HUES48 (cell line): ENCODE measurements around the gene FBXO15.

ENCODE experiments used
- H3K27ac ChIP-seq: one replicate; pipeline ENCODE4 v1.7.0; 2013; ENCODE audit warnings: low read depth, low read length, inconsistent platforms
- H3K27me3 ChIP-seq: 2 replicates; pipeline ENCODE4 v1.6.1; 2013; ENCODE audit warnings: mild to moderate bottlenecking, low read length; ENCODE audit not compliant: control insufficient read depth, insufficient read depth
- H3K36me3 ChIP-seq: 2 replicates; pipeline ENCODE4 v1.6.1; 2013; ENCODE audit warnings: low read length; ENCODE audit not compliant: control insufficient read depth, insufficient read depth
- H3K4me1 ChIP-seq: 2 replicates; pipeline ENCODE4 v1.6.1; 2013; ENCODE audit warnings: mild to moderate bottlenecking, low read length; ENCODE audit not compliant: control insufficient read depth, insufficient read depth
- H3K4me3 ChIP-seq: 2 replicates; pipeline ENCODE4 v1.5.1; 2013; ENCODE audit warnings: mild to moderate bottlenecking, low read depth, low read length
- H3K9ac ChIP-seq: 2 replicates; pipeline ENCODE4 v1.6.1; 2013; ENCODE audit warnings: mild to moderate bottlenecking, low read depth, low read length, moderate library complexity
- H3K9me3 ChIP-seq: 2 replicates; pipeline ENCODE4 v1.6.1; 2013; ENCODE audit warnings: low read length; ENCODE audit not compliant: control insufficient read depth, insufficient read depth

Gene FBXO15

GRCh38 chr18:74078257-74078656 lies 69.4 kb downstream of the FBXO15 start:
- no peaks in the 10 kb centered on the region for H3K4me1 ChIP-seq
- H3K9ac ChIP-seq, result no peak overlapping the region
- no peak overlapping the region for H3K27ac ChIP-seq
- H3K36me3 ChIP-seq, result no peaks in the 10 kb centered on the region
- H3K27me3 ChIP-seq, result no peaks in the 10 kb centered on the region
- no peaks in the 10 kb centered on the region for H3K9me3 ChIP-seq
- H3K4me3 ChIP-seq, result no peak overlapping the region

GRCh38 chr18:74074668-74075564 lies 72.7 kb downstream of the FBXO15 start:
- H3K27me3 ChIP-seq, result no peaks in the 10 kb centered on the region
- no peak overlapping the region for H3K27ac ChIP-seq
- no peak overlapping the region for H3K4me3 ChIP-seq
- H3K9ac ChIP-seq, result no peak overlapping the region
- no peaks in the 10 kb centered on the region for H3K36me3 ChIP-seq
- no peaks in the 10 kb centered on the region for H3K9me3 ChIP-seq
- H3K4me1 ChIP-seq, result no peaks in the 10 kb centered on the region

GRCh38 chr18:74073957-74074667 lies 73.5 kb downstream of the FBXO15 start:
- Histone ChIP-seq H3K9me3 (no peaks in the 10 kb centered on the region), H3K27me3 (no peaks in the 10 kb centered on the region), H3K9ac (no peak overlapping the region), H3K4me3 (no peak overlapping the region), H3K4me1 (no peaks in the 10 kb centered on the region), H3K36me3 (no peaks in the 10 kb centered on the region), H3K27ac (no peak overlapping the region)

GRCh38 chr18:74069178-74070050 lies 78.2 kb downstream of the FBXO15 start:
- no peaks in the 10 kb centered on the region for H3K4me1 ChIP-seq
- H3K9ac ChIP-seq, result no peak overlapping the region
- no peak overlapping the region for H3K4me3 ChIP-seq
- no peaks in the 10 kb centered on the region for H3K36me3 ChIP-seq
- no peaks in the 10 kb centered on the region for H3K27me3 ChIP-seq
- no peak overlapping the region for H3K27ac ChIP-seq
- H3K9me3 ChIP-seq, result no peaks in the 10 kb centered on the region

GRCh38 chr18:74068296-74068695 lies 79.3 kb downstream of the FBXO15 start:
- Histone ChIP-seq H3K36me3 (no peaks in the 10 kb centered on the region), H3K9ac (no peak overlapping the region), H3K4me3 (no peak overlapping the region), H3K9me3 (no peaks in the 10 kb centered on the region), H3K27me3 (no peaks in the 10 kb centered on the region), H3K27ac (no peak overlapping the region), H3K4me1 (no peaks in the 10 kb centered on the region)

- no peaks in the 10 kb centered on the region for H3K4me1 ChIP-seq
- no peak overlapping the region for H3K4me3 ChIP-seq
- no peaks in the 10 kb centered on the region for H3K9me3 ChIP-seq
- no peak overlapping the region for H3K9ac ChIP-seq
- no peaks in the 10 kb centered on the region for H3K36me3 ChIP-seq
- no peaks in the 10 kb centered on the region for H3K27me3 ChIP-seq
- H3K27ac ChIP-seq, result no peak overlapping the region
Measured at GRCh38 chr18:74066018-74066417, 81.6 kb downstream of the FBXO15 start.

GRCh38 chr18:74065366-74065765 lies 82.3 kb downstream of the FBXO15 start:
- Histone ChIP-seq H3K27ac (no peak overlapping the region), H3K4me1 (no peaks in the 10 kb centered on the region), H3K9ac (no peak overlapping the region), H3K4me3 (no peak overlapping the region), H3K36me3 (no peaks in the 10 kb centered on the region), H3K27me3 (no peaks in the 10 kb centered on the region), H3K9me3 (no peaks in the 10 kb centered on the region)

GRCh38 chr18:74064510-74064909 lies 83.1 kb downstream of the FBXO15 start:
- H3K4me3 ChIP-seq, result no peak overlapping the region

GRCh38 chr18:74063557-74063956 lies 84.1 kb downstream of the FBXO15 start:
- Histone ChIP-seq H3K27me3 (no peaks in the 10 kb centered on the region), H3K9ac (no peak overlapping the region), H3K4me3 (no peak overlapping the region), H3K4me1 (no peaks in the 10 kb centered on the region), H3K36me3 (no peaks in the 10 kb centered on the region), H3K9me3 (no peaks in the 10 kb centered on the region), H3K27ac (no peak overlapping the region)

More at GRCh38 chr18:74064510-74064909, 83.1 kb downstream of the FBXO15 start:
- H3K27me3 ChIP-seq, result no peaks in the 10 kb centered on the region
- H3K9me3 ChIP-seq, result no peaks in the 10 kb centered on the region
- H3K9ac ChIP-seq, result no peak overlapping the region
- H3K27ac ChIP-seq, result no peak overlapping the region
- no peaks in the 10 kb centered on the region for H3K36me3 ChIP-seq
- no peaks in the 10 kb centered on the region for H3K4me1 ChIP-seq

GRCh38 chr18:74063023-74063422 lies 84.6 kb downstream of the FBXO15 start:
- Histone ChIP-seq H3K4me3 (no peak overlapping the region), H3K9ac (no peak overlapping the region), H3K9me3 (no peaks in the 10 kb centered on the region), H3K27me3 (no peaks in the 10 kb centered on the region), H3K27ac (no peak overlapping the region), H3K4me1 (no peaks in the 10 kb centered on the region), H3K36me3 (no peaks in the 10 kb centered on the region)
